22Rv1 (cell line): ENCODE measurements around the gene ZNF554.

ENCODE experiments used
- ZFX ChIP-seq: fragments of 450-650 bp; IDR thresholded peaks from 2 replicates; pipeline ENCODE4 v1.6.1; 2017; ENCODE audit warnings: antibody characterized with exemption, borderline replicate concordance
- TF ChIP-seq, protein P1 (sequence below): fragments of 450-650 bp; IDR thresholded peaks from 2 replicates; pipeline ENCODE4 v1.5.1; 2017; ENCODE audit warnings: mild to moderate bottlenecking

DNA sequence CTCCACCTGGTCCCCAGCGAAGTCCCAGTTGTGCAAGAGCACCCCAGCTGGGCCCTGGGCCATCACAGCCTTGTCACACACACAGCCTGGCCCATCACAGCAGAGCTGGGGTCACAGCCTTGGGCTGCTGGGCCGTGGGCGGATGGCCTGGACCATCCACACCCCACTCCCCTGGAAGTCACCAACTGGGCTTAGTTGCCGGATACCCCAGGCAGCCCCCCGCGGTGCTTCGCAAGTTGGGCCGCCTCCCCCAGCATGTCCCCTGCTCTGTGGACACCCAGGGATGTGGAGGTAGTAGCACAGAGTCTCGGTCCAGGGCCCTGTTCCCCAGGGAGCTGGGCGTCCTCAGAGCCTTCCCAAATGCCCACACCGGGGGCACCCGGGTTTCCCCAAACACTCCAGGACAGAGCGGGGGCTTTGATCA, 4.5 kb upstream of the ZNF554 start:
- TF ChIP-seq, protein P1, sequence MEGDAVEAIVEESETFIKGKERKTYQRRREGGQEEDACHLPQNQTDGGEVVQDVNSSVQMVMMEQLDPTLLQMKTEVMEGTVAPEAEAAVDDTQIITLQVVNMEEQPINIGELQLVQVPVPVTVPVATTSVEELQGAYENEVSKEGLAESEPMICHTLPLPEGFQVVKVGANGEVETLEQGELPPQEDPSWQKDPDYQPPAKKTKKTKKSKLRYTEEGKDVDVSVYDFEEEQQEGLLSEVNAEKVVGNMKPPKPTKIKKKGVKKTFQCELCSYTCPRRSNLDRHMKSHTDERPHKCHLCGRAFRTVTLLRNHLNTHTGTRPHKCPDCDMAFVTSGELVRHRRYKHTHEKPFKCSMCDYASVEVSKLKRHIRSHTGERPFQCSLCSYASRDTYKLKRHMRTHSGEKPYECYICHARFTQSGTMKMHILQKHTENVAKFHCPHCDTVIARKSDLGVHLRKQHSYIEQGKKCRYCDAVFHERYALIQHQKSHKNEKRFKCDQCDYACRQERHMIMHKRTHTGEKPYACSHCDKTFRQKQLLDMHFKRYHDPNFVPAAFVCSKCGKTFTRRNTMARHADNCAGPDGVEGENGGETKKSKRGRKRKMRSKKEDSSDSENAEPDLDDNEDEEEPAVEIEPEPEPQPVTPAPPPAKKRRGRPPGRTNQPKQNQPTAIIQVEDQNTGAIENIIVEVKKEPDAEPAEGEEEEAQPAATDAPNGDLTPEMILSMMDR, result no peak
- no peak for TF ChIP-seq ZFX
